Measurements from ENCODE around the gene ADARB2.
"Not testable (repeated sequence)": the region's sequence is repeated elsewhere in the genome, so short reads cannot be mapped to it uniquely, and the experiment has no call there.

Gene ADARB2

DNA sequence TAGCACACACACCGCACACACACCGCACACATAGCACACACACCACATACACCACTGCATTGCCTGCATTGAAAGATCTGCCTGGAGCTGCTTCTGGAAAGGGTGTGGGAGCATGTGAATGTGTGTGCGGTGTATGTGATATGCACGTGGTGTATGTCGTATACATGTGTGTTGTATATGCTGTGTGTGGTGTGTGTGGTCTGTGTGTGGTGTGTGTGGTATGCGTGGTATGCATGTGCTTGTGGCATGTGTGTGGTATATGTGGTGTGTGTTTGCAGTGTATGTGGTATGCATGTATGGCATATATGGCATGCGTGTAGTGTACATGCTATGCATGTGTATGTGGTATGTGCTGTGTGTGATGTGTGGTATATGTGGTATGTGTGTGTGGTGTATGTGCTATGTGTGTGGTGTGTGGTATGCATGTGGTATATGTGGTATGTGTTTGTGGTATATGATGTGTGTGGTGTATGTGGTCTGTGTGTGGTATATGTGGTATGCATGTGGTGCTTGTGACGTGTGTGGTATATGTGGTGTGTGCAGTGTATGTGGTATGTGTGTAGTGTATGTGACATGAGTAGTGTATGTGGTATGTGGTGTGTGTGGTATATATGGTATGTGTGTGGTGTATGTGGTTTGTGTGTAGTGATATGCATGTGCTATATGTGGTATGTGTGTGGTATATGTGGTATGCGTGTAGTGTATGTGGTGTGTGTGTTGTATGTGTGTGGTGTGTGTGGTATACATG, 505.0 kb downstream of the ADARB2 start:
- DNase-seq: no peak

DNA sequence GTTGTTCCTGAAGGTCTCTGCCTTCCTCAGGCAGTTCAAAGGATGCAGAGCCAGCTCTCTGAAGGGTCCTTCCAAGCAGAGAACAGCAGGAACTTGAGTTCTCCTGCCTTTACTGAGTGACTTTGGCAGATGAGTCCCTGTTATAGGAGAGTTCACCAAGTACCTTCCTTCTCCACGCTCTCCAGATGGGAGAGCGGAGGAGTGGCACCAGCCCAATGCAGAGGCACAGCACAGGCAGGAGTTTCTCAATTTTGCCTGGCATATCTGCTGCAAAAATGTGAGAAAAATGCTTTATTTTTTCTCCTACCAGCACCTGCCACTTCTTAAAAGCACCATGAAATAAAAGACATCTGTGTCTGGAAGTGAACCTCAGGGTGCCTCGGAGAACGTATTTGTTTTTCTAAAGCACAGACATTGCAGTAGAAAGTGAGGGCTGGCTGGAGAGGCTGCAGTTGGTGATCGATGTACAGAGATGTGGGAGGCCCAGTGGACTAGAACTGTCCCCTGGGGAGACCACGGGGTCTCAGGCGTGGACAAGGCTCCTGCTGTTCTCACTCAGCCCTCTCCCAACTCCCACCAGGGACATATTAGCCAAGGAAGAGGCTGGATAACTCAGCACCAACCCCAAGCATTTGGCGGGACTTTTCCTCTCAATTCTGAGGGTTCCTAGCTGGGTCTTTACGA, 506.6 kb downstream of the ADARB2 start:
- no peak for DNase-seq

DNA sequence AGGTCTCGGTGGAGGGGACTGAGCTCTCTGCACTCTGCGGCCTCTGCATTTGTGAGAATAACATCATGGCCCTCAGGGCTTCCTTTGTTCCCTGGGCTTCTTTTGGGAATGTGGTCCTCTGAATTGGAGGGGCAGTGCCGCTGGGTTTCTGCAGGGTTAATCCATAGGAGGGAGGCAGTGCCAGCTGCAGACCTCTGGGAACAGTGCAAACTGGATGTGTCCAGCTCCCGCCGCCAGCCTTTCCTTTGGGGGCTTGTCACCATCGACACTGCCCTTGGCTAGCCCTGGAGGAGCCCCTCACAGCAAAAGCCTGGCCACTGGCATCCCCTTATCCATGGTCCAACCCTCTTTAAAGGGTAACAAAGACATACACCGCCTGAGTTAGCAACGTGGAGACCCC, 507.2 kb downstream of the ADARB2 start:
- DNase-seq: no peak

DNA sequence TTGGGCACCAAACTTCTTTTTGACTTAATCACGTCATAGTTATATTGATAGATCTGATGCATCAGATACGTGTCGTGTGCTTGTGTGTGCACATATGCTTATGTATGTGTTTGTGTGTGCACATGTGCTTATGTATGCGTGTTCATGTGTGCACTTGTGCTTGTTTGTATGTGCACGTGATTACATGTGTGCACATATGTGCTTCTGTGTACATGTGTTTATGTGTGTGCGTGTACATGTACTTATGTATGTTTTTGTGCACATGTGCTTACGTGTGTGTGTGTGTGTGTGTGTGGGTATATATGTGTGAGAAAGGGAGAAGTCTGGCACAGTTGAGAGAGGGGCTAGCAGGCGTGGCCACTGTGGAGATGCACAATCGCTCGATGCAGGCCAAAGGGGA, 507.8 kb downstream of the ADARB2 start:
- DNase-seq: no peak

GRCh38 chr10:1229116-1229515, 508.2 kb downstream of the ADARB2 start:
- DNase-seq: no peak

- DNase-seq: no peak
Observed at GRCh38 chr10:1228467-1228975, 508.8 kb downstream of the ADARB2 start.

- no peak for DNase-seq
Observed at GRCh38 chr10:1227510-1228402, 509.6 kb downstream of the ADARB2 start.

- not testable (repeated sequence) for DNase-seq
Observed at GRCh38 chr10:1226907-1227306, 510.4 kb downstream of the ADARB2 start.

- DNase-seq: not testable (repeated sequence)
Observed at GRCh38 chr10:1219874-1220273, 517.5 kb downstream of the ADARB2 start.

GRCh38 chr10:1217661-1218060, 519.7 kb downstream of the ADARB2 start:
- DNase-seq: no peak

GRCh38 chr10:1217237-1217587, 520.1 kb downstream of the ADARB2 start:
- no peak for DNase-seq

GRCh38 chr10:1216574-1217236, 520.6 kb downstream of the ADARB2 start:
- no peak for DNase-seq

- no peak for DNase-seq
Observed at GRCh38 chr10:1215862-1216573, 521.3 kb downstream of the ADARB2 start.

- no peak for DNase-seq
Observed at GRCh38 chr10:1214882-1215540, 522.3 kb downstream of the ADARB2 start.

- DNase-seq: no peak
Observed at GRCh38 chr10:1214071-1214675, 523.2 kb downstream of the ADARB2 start.

DNA sequence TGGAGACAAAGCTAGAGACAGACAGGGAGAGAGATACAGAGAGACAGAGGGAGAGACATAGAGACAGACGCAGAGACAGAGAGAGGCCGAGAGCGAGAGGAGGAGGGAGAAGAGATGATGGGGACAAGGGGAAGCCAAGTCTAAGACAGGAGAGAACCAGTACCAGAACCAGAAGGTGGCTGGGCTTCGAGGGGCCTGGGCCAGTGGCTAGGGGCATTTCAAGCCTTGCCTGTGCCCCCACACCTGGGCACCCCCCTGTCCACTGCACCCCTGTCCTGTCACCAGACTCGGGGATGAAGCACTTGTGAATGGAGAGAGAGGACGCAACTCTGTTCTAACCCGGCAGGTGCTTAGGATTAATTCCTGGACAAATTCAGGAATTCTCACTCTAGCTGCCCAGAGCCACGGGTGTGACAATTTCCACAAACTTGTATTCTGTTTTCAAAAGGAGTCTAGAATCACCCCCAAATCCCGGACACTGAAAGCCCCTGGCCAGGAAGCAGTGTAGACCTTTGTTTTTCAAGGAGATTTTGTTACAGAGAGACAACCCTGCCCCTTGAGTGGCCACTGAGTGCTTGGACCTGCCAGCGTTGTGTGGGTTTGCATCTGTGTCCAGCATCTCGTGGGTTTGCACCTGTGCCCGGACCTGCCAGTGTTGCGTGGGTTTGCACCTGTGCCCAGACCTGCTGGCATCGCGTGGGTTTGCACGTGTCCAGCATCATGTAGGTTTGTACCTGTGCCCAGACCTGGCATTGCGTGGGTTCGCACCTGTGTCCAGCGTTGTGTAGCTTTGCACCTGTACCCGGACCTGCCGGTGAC, 523.9 kb downstream of the ADARB2 start:
- no peak for DNase-seq

GRCh38 chr10:1212571-1213141, 524.7 kb downstream of the ADARB2 start:
- no peak for DNase-seq

DNA sequence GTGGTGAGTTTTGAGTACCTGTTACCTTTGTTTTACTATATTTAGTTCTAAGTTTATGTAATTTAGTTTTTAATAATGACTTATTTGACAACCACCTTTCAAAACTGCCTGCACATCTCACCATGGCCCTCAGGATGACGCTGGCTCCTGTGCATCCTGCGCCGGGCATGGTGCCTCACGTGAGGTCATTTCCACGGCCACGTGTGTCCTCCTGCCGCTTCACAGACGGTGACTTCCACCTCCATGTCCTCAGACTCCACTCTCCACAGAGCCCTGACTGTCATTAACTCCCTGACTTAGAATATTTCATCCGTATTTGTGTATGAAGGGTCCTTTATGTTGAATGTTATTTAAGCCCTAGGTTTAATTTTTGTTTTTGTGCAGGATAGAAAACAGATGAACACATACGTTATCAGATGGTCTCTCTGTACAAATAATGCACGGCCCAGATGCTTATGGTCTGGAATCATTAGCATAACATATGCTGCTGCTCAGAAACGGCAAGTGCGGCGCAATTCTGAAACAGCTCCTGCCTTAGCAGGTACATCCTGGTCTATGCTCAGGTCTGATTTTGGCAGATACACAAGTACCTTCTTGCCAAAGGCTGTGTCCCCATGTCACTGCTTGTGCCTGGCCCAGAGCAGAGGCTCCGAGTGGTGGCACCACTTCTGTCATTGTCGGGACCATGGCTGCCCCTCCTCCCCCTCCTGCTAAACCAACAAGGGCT, 525.3 kb downstream of the ADARB2 start:
- DNase-seq: no peak

GRCh38 chr10:1210667-1211066, 526.7 kb downstream of the ADARB2 start:
- no peak for DNase-seq
